Measurements from ENCODE around the gene PRKCQ. TPM values are rescaled to one million over a fixed set of nuclear protein-coding genes. Genes with fewer than 3 reads are reported as not detected.

Gene PRKCQ
- total RNA-seq, 2 experiments from 2014 or later, result 49.5 to 53.0 TPM

DNA sequence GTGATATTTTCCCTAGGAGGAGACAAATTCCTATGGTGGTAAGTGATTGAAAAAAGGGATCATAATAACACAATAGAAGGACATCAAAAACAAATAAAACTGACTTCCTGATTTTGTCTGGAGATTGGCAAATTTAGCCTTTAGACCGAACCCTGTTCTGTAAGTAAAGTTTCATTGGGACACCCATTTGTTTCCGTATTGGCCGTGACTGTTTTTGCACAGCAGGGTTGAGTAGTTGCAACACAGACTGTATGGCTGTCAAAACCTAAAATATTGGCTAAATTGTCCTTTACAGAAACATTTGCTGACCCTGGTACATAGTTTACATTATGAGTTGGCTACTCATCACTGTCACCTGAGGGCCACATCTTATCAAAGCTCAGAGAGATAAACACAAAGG is 168.6 kb downstream of the PRKCQ start:
- no peaks in the 10 kb centered on the region for H3K9me3 Mint-ChIP-seq
- DNase-seq, result no peak
- no peaks in the 10 kb centered on the region for H3K27me3 Mint-ChIP-seq (ENCODE audit: low read depth)
- CTCF ChIA-PET, result interaction anchor here (0.6 to 3.6 kb wide), 13 partner anchors 10 to 1417 kb away, joined by 3 to 24 read pairs (median 3); partner anchors contain the start of gene PFKFB3
- H3K4me3 Mint-ChIP-seq, result no peak overlapping the region
- intact Hi-C loops (cut with micrococcal nuclease), result loop anchor here (10.0 kb wide), 1 partner anchor 1003 kb away; the partner anchor contains the start of gene SFMBT2
- no peaks in the 10 kb centered on the region for H3K36me3 Mint-ChIP-seq (ENCODE audit: low read depth)
- no peak overlapping the region for H3K27ac Mint-ChIP-seq
- H3K4me1 Mint-ChIP-seq (ENCODE audit: low read depth), result peaks cover 33% of the 10 kb centered on the region

DNA sequence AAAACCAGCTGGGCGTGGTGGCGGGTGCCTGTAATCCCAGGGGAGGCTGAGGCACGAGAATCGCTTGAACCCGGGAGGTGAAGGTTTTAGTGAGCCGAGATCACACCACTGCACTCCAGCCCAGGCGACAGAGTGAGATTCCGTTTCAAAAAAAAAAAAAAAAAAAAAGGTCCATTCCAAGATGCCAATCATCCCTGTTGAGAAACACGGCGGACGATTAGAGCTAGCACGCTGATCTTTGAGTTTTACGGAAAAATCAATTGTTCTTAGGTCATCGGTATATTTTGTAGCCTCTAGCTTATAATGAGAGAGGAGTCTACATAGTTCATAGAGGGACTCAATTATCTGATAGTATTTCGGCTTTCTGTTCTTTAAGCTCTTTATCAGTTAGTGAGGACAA is 169.2 kb downstream of the PRKCQ start:
- Mint-ChIP-seq H3K9me3 (no peaks in the 10 kb centered on the region), H3K4me3 (no peak overlapping the region), H3K4me1 (ENCODE audit: low read depth) (peaks cover 33% of the 10 kb centered on the region), H3K27me3 (ENCODE audit: low read depth) (no peaks in the 10 kb centered on the region), H3K27ac (no peak overlapping the region), H3K36me3 (ENCODE audit: low read depth) (no peaks in the 10 kb centered on the region)
- intact Hi-C loops (cut with micrococcal nuclease), result loop anchor here (10.0 kb wide), 1 partner anchor 1004 kb away; the partner anchor contains the start of gene SFMBT2
- no peak for DNase-seq
- CTCF ChIA-PET, result interaction anchor here (0.6 to 3.6 kb wide), 11 partner anchors 9 to 269 kb away, joined by 3 to 24 read pairs (median 3); partner anchors contain the start of gene PFKFB3

DNA sequence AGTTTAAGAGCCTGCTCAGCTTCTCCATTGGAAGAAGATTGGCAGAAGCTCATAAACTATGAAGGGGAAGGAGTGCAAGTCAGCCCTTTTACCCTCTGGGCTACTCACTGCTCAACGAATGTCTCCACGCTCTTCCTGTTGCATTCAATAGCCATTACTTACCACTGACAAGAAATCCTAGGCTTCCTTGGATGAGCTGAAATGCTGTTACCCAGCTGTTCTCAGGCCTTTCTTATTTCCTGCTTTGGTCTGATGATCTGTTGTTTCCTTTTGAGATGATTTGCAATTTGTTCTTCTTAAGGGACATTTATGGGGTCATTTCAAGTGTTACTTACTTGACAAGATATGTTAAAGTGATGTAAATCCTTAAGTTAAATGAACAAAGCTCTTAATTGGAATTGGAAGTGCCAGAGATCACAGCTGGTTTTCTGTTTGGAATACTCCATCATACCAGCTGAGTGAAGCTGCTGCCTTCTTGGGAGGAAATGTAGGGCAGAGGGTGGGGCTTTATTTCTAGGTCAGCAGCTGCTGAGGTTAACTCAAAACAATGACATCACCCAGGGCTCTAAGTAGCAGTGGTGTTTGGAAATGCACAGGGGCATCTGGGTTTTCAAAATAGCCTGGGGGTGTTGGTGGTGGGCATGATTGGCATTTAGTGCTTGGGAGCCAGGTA is 170.0 kb downstream of the PRKCQ start:
- intact Hi-C loops (cut with micrococcal nuclease), result loop anchor here (10.0 kb wide), 1 partner anchor 1005 kb away; the partner anchor contains the start of gene SFMBT2
- H3K4me3 Mint-ChIP-seq, result no peak overlapping the region
- peaks cover 33% of the 10 kb centered on the region for H3K4me1 Mint-ChIP-seq (ENCODE audit: low read depth)

DNA sequence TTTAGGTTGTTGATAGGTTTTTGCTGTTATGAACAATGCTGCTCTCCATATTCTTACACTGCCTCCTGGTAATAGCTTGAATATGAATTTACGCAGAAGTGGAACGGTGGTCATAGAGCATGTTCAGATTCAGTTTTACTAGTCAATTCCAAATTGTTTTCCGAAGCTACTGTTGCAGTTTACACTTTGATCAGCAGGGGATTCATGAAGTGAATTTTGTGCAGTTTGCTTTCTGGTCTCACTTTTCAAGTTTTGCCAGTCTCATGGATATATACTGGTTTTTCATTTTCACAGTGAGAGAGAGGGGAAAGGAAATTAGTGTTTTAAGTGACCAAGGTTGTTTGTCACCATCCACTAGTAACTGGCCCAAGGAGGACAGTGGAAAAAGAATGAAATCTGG is 171.3 kb downstream of the PRKCQ start:
- no peak overlapping the region for H3K27ac Mint-ChIP-seq
- no peaks in the 10 kb centered on the region for H3K36me3 Mint-ChIP-seq (ENCODE audit: low read depth)
- no peak for DNase-seq
- H3K9me3 Mint-ChIP-seq, result no peaks in the 10 kb centered on the region
- no peak overlapping the region for H3K4me3 Mint-ChIP-seq
- intact Hi-C loops (cut with micrococcal nuclease), result no loop called here
- CTCF ChIA-PET, result interaction anchor here (0.7 to 2.7 kb wide), 4 partner anchors 60 to 301 kb away, joined by 3 to 14 read pairs (median 4); no protein-coding TSS in a partner anchor
- H3K27me3 Mint-ChIP-seq (ENCODE audit: low read depth), result no peaks in the 10 kb centered on the region
- peaks cover 33% of the 10 kb centered on the region for H3K4me1 Mint-ChIP-seq (ENCODE audit: low read depth)

More for the DNA sequence above, 170.0 kb downstream of the PRKCQ start:
- CTCF ChIA-PET, result interaction anchor here (0.6 to 3.6 kb wide), 13 partner anchors 8 to 323 kb away, joined by 3 to 24 read pairs (median 4); partner anchors contain the start of gene PFKFB3
- Mint-ChIP-seq H3K9me3 (no peaks in the 10 kb centered on the region), H3K36me3 (ENCODE audit: low read depth) (no peaks in the 10 kb centered on the region), H3K27me3 (ENCODE audit: low read depth) (no peaks in the 10 kb centered on the region), H3K27ac (peak overlapping the region; percentile 17)
- peak; percentile 40 for DNase-seq

DNA sequence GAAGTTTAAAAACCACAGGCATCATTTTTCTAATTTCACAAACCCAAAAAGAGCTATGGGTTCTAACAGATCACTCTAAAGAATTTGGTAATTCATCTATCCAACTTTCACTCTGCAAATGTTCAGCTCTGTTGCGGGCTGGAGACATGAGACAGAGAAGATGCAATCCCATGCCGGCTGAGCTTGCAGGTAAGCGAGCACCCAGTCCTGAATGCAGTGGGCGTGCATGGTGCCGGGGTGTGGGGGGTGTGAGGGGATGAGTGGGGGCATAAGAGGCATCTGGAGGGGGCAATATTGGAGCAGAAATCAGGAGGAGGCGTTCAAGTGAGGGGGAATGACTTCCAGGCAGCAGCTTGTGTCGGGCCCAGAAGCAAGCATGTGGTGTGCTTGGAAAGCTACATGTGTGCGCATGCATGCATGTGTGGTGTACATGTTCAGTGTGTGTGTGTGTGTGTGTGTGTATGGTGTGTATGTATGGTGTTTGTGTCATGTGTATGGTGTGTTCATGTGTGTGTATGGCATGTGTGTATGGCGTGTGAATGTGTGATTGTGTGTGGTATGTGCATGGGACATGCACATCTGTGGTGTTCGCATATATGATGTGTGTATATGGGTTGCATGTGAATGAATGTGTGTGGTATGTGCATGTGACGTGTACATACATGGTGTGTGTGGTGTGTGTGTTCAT is 172.9 kb downstream of the PRKCQ start:
- Mint-ChIP-seq H3K9me3 (no peaks in the 10 kb centered on the region), H3K4me1 (ENCODE audit: low read depth) (peaks cover 33% of the 10 kb centered on the region), H3K36me3 (ENCODE audit: low read depth) (no peaks in the 10 kb centered on the region), H3K4me3 (no peak overlapping the region), H3K27ac (no peak overlapping the region), H3K27me3 (ENCODE audit: low read depth) (no peaks in the 10 kb centered on the region)
- CTCF ChIA-PET, result interaction anchor here (0.5 to 3.3 kb wide), 15 partner anchors 12 to 453 kb away, joined by 3 to 25 read pairs (median 4); partner anchors contain the start of gene PFKFB3
- intact Hi-C loops (cut with micrococcal nuclease), result no loop called here
- DNase-seq, result no peak

GRCh38 chr10:6406220-6407033 is 173.6 kb downstream of the PRKCQ start:
- intact Hi-C loops (cut with micrococcal nuclease), result loop anchor here (1.0 kb wide), 2 partner anchors 204 to 297 kb away; partner anchors contain the start of gene PFKFB3
- Mint-ChIP-seq H3K9me3 (no peaks in the 10 kb centered on the region), H3K4me3 (no peak overlapping the region), H3K27me3 (ENCODE audit: low read depth) (peaks cover 2% of the 10 kb centered on the region), H3K27ac (no peak overlapping the region), H3K36me3 (ENCODE audit: low read depth) (no peaks in the 10 kb centered on the region), H3K4me1 (ENCODE audit: low read depth) (peaks cover 39% of the 10 kb centered on the region)
- CTCF ChIA-PET, result interaction anchor here (0.5 to 3.3 kb wide), 32 partner anchors 9 to 452 kb away, joined by 3 to 25 read pairs (median 3); partner anchors contain the start of gene PFKFB3
- DNase-seq, result peak; percentile 59

GRCh38 chr10:6405713-6406112 is 174.4 kb downstream of the PRKCQ start:
- H3K27ac Mint-ChIP-seq, result no peak overlapping the region
- peaks cover 2% of the 10 kb centered on the region for H3K27me3 Mint-ChIP-seq (ENCODE audit: low read depth)
- H3K4me1 Mint-ChIP-seq (ENCODE audit: low read depth), result peaks cover 36% of the 10 kb centered on the region

DNA sequence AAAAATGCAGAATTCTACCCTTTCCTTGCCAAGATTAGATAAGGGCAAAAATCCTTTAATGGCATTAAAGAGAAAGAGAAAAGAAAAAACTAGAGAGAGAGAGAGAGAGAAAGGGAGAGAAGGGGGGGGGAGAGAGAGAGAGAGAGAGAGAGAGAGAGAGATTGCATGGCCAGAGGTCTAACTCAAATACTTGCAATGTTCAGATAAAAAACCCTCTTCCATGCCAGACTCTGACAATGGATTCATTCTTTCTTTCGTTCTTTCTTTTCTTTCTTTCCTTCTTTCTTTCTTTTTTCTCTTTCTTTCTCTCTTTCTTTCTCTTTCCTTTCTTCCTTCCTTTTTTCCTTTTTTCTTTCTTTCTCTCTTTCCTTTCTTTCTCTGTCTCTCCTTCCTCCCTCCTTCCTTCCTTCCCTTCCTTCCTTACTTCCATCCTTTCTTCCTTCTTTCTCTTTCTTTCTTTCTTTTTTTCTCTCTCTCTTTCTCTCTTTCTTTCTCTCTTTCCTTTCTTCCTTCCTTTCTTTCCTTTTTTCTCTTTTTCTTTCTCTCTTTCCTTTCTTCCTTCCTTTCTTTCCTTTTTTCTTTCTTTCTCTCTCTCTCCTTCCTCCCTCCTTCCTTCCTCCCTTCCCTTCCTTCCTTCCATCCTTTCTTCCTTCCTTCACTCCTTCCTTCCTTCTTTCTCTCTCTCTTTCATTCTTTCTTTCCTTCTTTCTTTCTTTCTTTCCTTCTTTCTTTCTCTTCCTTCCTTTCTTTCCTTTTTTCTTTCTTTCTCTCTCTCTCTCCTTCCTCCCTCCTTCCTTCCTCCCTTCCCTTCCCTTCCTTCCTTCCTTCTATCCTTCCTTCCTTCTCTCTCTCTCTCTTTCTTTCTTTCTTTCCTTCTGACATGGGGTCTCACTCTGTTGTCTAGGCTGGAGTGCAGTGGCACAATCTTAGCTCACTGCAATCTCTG is 175.7 kb downstream of the PRKCQ start:
- no peak overlapping the region for H3K27ac Mint-ChIP-seq
- no peak for DNase-seq
- intact Hi-C loops (cut with micrococcal nuclease), result loop anchor here (5.0 kb wide), 2 partner anchors 102 to 317 kb away; partner anchors contain the start of gene RBM17
- H3K4me3 Mint-ChIP-seq, result no peak overlapping the region
- peaks cover 23% of the 10 kb centered on the region for H3K4me1 Mint-ChIP-seq (ENCODE audit: low read depth)
- H3K36me3 Mint-ChIP-seq (ENCODE audit: low read depth), result no peaks in the 10 kb centered on the region
- H3K9me3 Mint-ChIP-seq, result no peaks in the 10 kb centered on the region
- H3K27me3 Mint-ChIP-seq (ENCODE audit: low read depth), result peaks cover 2% of the 10 kb centered on the region
- CTCF ChIA-PET, result interaction anchor here (0.6 to 6.0 kb wide), 11 partner anchors 26 to 318 kb away, joined by 3 to 66 read pairs (median 6); partner anchors contain the start of gene PFKFB3

More at GRCh38 chr10:6405713-6406112, 174.4 kb downstream of the PRKCQ start:
- Mint-ChIP-seq H3K36me3 (ENCODE audit: low read depth) (no peaks in the 10 kb centered on the region), H3K9me3 (no peaks in the 10 kb centered on the region), H3K4me3 (no peak overlapping the region)
- intact Hi-C loops (cut with micrococcal nuclease), result loop anchor here (1.0 kb wide), 2 partner anchors 203 to 296 kb away; partner anchors contain the start of gene PFKFB3
- CTCF ChIA-PET, result interaction anchor here (0.6 to 3.3 kb wide), 24 partner anchors 9 to 320 kb away, joined by 3 to 25 read pairs (median 4); partner anchors contain the start of gene PFKFB3
- no peak for DNase-seq

DNA sequence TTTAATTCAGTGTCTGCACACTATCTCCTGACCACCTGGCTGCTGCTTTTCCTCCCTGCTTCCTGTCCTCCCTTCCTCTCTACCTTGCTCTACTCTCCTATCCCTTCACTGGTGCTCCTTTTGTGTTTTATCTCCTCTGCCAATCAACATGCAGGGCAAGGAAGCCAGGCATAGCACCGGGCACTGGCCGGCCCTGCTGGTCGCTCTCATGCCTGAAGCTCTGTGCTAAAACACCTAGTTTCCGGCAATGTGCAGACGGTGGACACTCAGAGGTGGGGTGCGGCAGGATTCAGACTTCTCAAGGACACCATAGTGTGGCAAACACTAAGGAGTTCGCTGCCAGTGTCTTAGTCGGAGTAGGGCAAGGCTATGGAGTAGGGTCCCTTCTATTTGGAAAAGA is 177.1 kb downstream of the PRKCQ start:
- DNase-seq, result no peak
- peaks cover 2% of the 10 kb centered on the region for H3K27me3 Mint-ChIP-seq (ENCODE audit: low read depth)
- H3K9me3 Mint-ChIP-seq, result no peaks in the 10 kb centered on the region
- no peak overlapping the region for H3K4me3 Mint-ChIP-seq
- H3K36me3 Mint-ChIP-seq (ENCODE audit: low read depth), result no peaks in the 10 kb centered on the region
- intact Hi-C loops (cut with micrococcal nuclease), result loop anchor here (1.0 to 5.0 kb wide), 3 partner anchors 101 to 316 kb away; partner anchors contain the start of genes PFKFB3 and RBM17
- H3K4me1 Mint-ChIP-seq (ENCODE audit: low read depth), result peaks cover 22% of the 10 kb centered on the region
- CTCF ChIA-PET, result interaction anchor here (1.1 to 6.0 kb wide), 14 partner anchors 8 to 316 kb away, joined by 3 to 66 read pairs (median 18); partner anchors contain the start of gene PFKFB3
- H3K27ac Mint-ChIP-seq, result no peak overlapping the region

DNA sequence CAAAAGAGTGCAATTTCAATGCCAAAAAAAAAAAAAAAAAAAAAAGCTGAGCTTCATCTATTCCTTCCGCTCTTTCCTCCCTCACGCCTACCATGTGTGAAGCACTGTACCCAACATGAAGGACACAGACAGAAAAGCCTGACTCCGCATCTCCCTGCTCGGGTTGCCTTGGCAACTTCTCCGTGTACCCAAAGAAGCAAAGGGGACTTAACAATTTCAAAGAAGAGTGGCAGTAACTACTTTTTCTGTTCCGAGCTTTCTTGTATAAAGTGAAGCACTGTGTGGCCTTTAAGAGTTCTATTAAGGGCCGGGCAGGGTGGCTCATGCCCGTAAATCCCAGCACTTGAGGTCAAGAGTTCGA is 177.7 kb downstream of the PRKCQ start:
- H3K4me1 Mint-ChIP-seq (ENCODE audit: low read depth), result peaks cover 20% of the 10 kb centered on the region
- DNase-seq, result no peak
- CTCF ChIA-PET, result interaction anchor here (0.6 to 6.0 kb wide), 52 partner anchors 9 to 396 kb away, joined by 3 to 66 read pairs (median 5); partner anchors contain the start of gene PFKFB3

More for the DNA sequence above, 177.7 kb downstream of the PRKCQ start:
- H3K4me3 Mint-ChIP-seq, result no peak overlapping the region
- no peaks in the 10 kb centered on the region for H3K9me3 Mint-ChIP-seq
- H3K27me3 Mint-ChIP-seq (ENCODE audit: low read depth), result peaks cover 2% of the 10 kb centered on the region
- H3K27ac Mint-ChIP-seq, result no peak overlapping the region
- intact Hi-C loops (cut with micrococcal nuclease), result loop anchor here (1.0 to 5.0 kb wide), 3 partner anchors 100 to 315 kb away; partner anchors contain the start of genes PFKFB3 and RBM17
- no peaks in the 10 kb centered on the region for H3K36me3 Mint-ChIP-seq (ENCODE audit: low read depth)
